Body of pancreas (tissue), 4 donors: ENCODE data around the gene PYHIN1. TPM values are rescaled to one million over a fixed set of nuclear protein-coding genes. Genes with fewer than 3 reads are reported as not detected.

Experiments
- ATAC-seq: fragments of 150-250 bp; one replicate; pipeline ENCODE4 v1.9.1; 2016
- DNase-seq, 4 donors: peaks; one replicate each; pipeline ENCODE4 v3.0.0-alpha.2; 2019
- H3K27ac ChIP-seq, 4 donors: fragments of 200-600 bp; sonication (generic); 1 replicate in 3 of 4; 2 replicates in 1 of 4; pipeline versions ENCODE4 v1.5.1 to v1.6.1; 2016 to 2019; ENCODE audit warnings: mild to moderate bottlenecking in 1 of 4, mixed read lengths in 1 of 4, moderate library complexity in 1 of 4
- H3K27me3 ChIP-seq, 2 donors: fragments of 200-600 bp; sonication (generic); one replicate each; pipeline ENCODE4 v1.6.0; 2016; ENCODE audit warnings: mild to moderate bottlenecking in 1 of 2
- H3K36me3 ChIP-seq, 2 donors: fragments of 200-600 bp; sonication (generic); replicated peaks in 1 of 2; 2 replicates each; pipeline ENCODE4 v1.5.1; 2016; ENCODE audit warnings: low read depth in 2 of 2; ENCODE audit not compliant: insufficient read depth in 1 of 2
- H3K4me1 ChIP-seq: fragments of 200-600 bp; sonication (generic); one replicate; pipeline ENCODE4 v1.6.0; 2016
- H3K4me3 ChIP-seq, 2 donors: fragments of 200-600 bp; sonication (generic); 1 replicate in 1 of 2; 2 replicates in 1 of 2; pipeline ENCODE4 v1.5.1; 2016 to 2019
- H3K9me3 ChIP-seq, 3 donors: fragments of 200-600 bp; sonication (generic); 1 replicate in 2 of 3; 2 replicates in 1 of 3; pipeline ENCODE4 v1.5.1; 2016
- CTCF ChIP-seq, 7 experiments: fragments of 450-650 bp in 4 of 7; fragments of 200-600 bp in 3 of 7; sonication (generic) in 3 of 7; IDR thresholded peaks; one replicate each; pipeline ENCODE4 v1.5.1; 2016 to 2019; ENCODE audit warnings: antibody characterized with exemption in 7 of 7
- POLR2A ChIP-seq, 3 donors: fragments of 450-650 bp; IDR thresholded peaks; one replicate each; pipeline ENCODE4 v1.6.1; 2016; ENCODE audit warnings: antibody characterized with exemption in 3 of 3, mild to moderate bottlenecking in 2 of 3
- WGBS, 2 donors: methylation state at CpG; one replicate each; pipeline ENCODE4 v1.1.5; 2017; 5-methylcytosine and 5-hydroxymethylcytosine counted together
- intact Hi-C: fragments of 100-400 bp; cut with DNase I; formaldehyde crosslinking; loops from one replicate; pipeline ENCODE4 v1.15.1; 2023
- total RNA-seq, 2 donors: library from RNA; depleted of rRNA; stranded (reverse); fragments of >200 nt; gene quantifications; one replicate each; pipeline ENCODE4 v1.1.0, GENCODE V29; 2016

Gene PYHIN1
- total RNA-seq, 2 donors from 2014 or later, result 0.66 to 1.6 TPM

GRCh38 chr1:158924677-158925076 is 6.7 kb upstream of the PYHIN1 start:
- Histone ChIP-seq H3K27ac (no peak overlapping the region), H3K4me3 (no peak overlapping the region), H3K27me3 (no peaks in the 10 kb centered on the region), H3K9me3 (no peaks in the 10 kb centered on the region), H3K36me3 (no peaks in the 10 kb centered on the region), H3K4me1 (no peaks in the 10 kb centered on the region)
- DNase-seq (no peak), ATAC-seq (no peak)
- TF ChIP-seq CTCF (IDR thresholded peaks at IDR 0.05) (no peak), POLR2A (IDR thresholded peaks at IDR 0.05) (no peak)
- intact Hi-C loops, result no loop called here
- WGBS, 2 donors, result 31 to 49% methylated on average over 2 of the region's 2 CpGs

GRCh38 chr1:158930504-158930903 is 848 bp upstream of the PYHIN1 start:
- no peak for TF ChIP-seq CTCF (IDR thresholded peaks at IDR 0.05)
- no peak for TF ChIP-seq POLR2A (IDR thresholded peaks at IDR 0.05)
- DNase-seq, result no peak
- H3K27ac ChIP-seq, result no peak overlapping the region
- no peaks in the 10 kb centered on the region for H3K36me3 ChIP-seq
- no peak overlapping the region for H3K4me3 ChIP-seq
- no peaks in the 10 kb centered on the region for H3K4me1 ChIP-seq
- intact Hi-C loops, result no loop called here
- H3K9me3 ChIP-seq, result no peaks in the 10 kb centered on the region
- WGBS, 2 donors, result 41 to 53% methylated on average over 5 of the region's 5 CpGs
- ATAC-seq, result no peak
- H3K27me3 ChIP-seq, result no peaks in the 10 kb centered on the region

GRCh38 chr1:158932171-158932570 is 819 bp downstream of the PYHIN1 start:
- DNase-seq, result no peak
- WGBS, 2 donors, result 80 to 83% methylated on average over 6 of the region's 6 CpGs
- H3K27me3 ChIP-seq, result no peaks in the 10 kb centered on the region
- H3K9me3 ChIP-seq, result no peaks in the 10 kb centered on the region
- no peak overlapping the region for H3K27ac ChIP-seq
- intact Hi-C loops, result no loop called here
- no peak overlapping the region for H3K4me3 ChIP-seq
- no peaks in the 10 kb centered on the region for H3K36me3 ChIP-seq
- TF ChIP-seq CTCF (IDR thresholded peaks at IDR 0.05) (no peak), POLR2A (IDR thresholded peaks at IDR 0.05) (no peak)
- ATAC-seq, result no peak
- H3K4me1 ChIP-seq, result no peaks in the 10 kb centered on the region

- TF ChIP-seq POLR2A (IDR thresholded peaks at IDR 0.05) (no peak), CTCF (IDR thresholded peaks at IDR 0.05) (no peak)
- Histone ChIP-seq H3K4me1 (no peaks in the 10 kb centered on the region), H3K27ac (no peak overlapping the region), H3K27me3 (no peaks in the 10 kb centered on the region), H3K4me3 (no peak overlapping the region), H3K36me3 (no peaks in the 10 kb centered on the region), H3K9me3 (no peaks in the 10 kb centered on the region)
- DNase-seq (no peak), ATAC-seq (no peak)
- intact Hi-C loops, result no loop called here
- 27 to 37% methylated on average over 1 of the region's 1 CpG for WGBS, 2 donors
Observed at GRCh38 chr1:158933621-158934020, 2.3 kb downstream of the PYHIN1 start.

GRCh38 chr1:158939180-158939579 is 7.8 kb downstream of the PYHIN1 start:
- intact Hi-C loops, result no loop called here
- Histone ChIP-seq H3K27ac (no peak overlapping the region), H3K4me1 (no peaks in the 10 kb centered on the region), H3K36me3 (no peaks in the 10 kb centered on the region), H3K27me3 (no peaks in the 10 kb centered on the region), H3K4me3 (no peak overlapping the region), H3K9me3 (no peaks in the 10 kb centered on the region)
- WGBS, 2 donors, result 63 to 67% methylated on average over 2 of the region's 2 CpGs
- no peak for DNase-seq
- ATAC-seq, result no peak
- TF ChIP-seq CTCF (IDR thresholded peaks at IDR 0.05), result no peak
- no peak for TF ChIP-seq POLR2A (IDR thresholded peaks at IDR 0.05)
